Measurements from ENCODE around the gene FBXO31. TPM values are rescaled to one million over a fixed set of nuclear protein-coding genes. Genes with fewer than 3 reads are reported as not detected.

FBXO31 gene
- total RNA-seq, 1 donor from 2014 or later, result 27.1 TPM

DNA sequence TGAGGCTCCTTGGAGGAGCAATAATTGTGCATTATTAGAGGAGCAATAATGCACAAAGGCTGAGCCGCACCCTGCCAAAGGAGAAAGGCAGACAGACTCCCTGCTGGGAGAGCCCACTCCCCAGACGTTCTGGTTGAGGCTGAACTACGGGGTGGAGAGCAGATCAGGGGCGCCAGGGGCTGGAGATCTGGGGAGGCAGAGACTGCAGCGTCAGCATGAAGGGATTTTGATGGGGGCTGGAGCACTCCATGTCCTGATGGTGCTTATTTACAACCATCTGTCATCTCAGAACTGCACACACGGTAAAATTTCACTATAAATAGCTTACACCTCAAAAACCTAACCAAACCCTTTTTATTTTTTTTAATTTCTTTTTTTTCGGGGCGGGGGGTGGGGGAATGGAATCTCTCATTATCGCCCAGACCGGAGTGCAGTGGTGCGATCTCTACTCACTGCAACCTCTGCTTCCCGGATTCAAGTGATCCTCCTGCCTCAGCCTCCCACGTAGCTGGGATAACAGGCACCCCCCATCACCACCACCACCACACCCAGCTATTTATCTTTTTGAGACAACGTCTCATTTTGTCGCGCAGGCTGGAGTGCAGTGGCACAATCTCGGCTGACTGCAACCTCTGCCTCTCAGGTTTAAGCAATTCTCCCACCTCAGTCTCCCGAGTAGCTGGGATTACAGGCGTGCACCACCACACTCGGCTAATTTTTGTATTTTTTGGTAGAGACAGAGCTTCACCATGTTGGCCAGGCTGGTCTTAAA is 62.1 kb downstream of the FBXO31 start:
- no peak for DNase-seq
- POLR2A ChIA-PET, result no interaction called here
- intact Hi-C loops (cut with micrococcal nuclease), result no loop called here
- TF ChIP-seq, protein P1, sequence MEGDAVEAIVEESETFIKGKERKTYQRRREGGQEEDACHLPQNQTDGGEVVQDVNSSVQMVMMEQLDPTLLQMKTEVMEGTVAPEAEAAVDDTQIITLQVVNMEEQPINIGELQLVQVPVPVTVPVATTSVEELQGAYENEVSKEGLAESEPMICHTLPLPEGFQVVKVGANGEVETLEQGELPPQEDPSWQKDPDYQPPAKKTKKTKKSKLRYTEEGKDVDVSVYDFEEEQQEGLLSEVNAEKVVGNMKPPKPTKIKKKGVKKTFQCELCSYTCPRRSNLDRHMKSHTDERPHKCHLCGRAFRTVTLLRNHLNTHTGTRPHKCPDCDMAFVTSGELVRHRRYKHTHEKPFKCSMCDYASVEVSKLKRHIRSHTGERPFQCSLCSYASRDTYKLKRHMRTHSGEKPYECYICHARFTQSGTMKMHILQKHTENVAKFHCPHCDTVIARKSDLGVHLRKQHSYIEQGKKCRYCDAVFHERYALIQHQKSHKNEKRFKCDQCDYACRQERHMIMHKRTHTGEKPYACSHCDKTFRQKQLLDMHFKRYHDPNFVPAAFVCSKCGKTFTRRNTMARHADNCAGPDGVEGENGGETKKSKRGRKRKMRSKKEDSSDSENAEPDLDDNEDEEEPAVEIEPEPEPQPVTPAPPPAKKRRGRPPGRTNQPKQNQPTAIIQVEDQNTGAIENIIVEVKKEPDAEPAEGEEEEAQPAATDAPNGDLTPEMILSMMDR (IDR thresholded peaks at IDR 0.05), result no peak
- H3K4me1 Mint-ChIP-seq, result peaks cover 13% of the 10 kb centered on the region
- peaks cover 5% of the 10 kb centered on the region for H3K36me3 Mint-ChIP-seq (ENCODE audit: low read depth)
- ATAC-seq (ENCODE audit: low read depth), result no peak
- CTCF ChIA-PET, result interaction anchor here (1.1 to 1.2 kb wide), 2 partner anchors 73 to 314 kb away, joined by 3 to 5 read pairs; no protein-coding TSS in a partner anchor
- no peaks in the 10 kb centered on the region for H3K9me3 Mint-ChIP-seq
- no peaks in the 10 kb centered on the region for H3K27me3 Mint-ChIP-seq
- no peak overlapping the region for H3K4me3 Mint-ChIP-seq
- no peak overlapping the region for H3K27ac Mint-ChIP-seq

DNA sequence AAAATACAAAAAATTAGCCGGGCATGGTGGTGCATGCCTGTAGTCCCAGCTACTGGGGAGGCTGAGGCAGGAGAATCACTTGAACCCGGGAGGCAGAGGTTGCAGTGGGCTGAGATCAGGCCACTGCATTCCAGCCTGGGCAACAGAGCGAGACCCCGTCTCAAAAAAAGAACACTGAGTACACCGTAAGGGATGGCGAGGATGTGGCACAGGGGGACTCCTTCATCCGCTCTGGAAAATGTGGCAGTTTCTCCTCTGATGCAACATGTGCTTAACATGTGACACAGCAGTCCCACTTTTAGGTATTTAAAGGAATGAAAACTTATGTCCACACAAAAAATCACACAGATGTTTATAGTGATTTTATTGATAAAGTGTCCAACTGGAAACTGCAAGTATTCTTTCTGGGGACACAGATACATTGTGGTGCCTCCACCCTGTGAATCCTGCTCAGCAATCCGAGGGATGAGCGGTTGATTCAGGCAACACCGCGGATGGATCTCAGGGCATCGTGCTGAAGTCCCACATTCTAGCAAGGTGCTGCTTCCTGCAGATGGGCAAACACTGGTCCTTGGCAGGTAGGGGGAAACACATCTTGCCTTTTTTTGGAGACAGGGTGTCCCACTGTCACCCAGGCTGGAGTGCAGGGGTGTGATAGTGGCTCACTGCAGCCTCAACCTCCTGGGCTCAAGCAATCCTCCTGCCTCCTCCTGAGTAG is 62.9 kb downstream of the FBXO31 start:
- Mint-ChIP-seq H3K4me3 (no peak overlapping the region), H3K4me1 (peaks cover 13% of the 10 kb centered on the region)
- DNase-seq, result no peak

DNA sequence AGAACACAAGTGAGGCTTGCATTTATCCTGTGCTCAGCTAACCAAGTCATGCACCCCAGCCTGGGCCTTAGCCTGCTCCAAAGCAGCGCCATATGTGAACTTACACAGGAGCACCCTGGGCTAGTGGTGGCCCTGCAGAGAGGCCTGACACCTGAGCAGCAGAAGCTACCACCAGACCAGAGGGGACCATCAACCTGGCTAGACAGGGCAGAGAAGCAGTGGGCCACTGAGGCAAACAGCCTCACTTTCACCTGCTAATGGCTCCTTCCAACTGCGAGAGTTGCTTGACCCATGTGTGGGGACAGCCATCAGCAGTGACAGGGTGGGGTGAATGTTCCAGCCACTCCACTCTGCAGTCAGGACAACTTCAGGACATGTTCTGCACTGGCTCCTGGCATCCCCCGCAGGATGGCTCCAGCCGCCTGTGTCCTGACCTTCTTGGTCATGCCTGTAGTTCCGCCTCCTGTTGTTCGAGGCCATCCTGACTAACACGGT is 63.5 kb downstream of the FBXO31 start:
- Mint-ChIP-seq H3K27ac (no peak overlapping the region), H3K4me1 (peaks cover 13% of the 10 kb centered on the region), H3K4me3 (no peak overlapping the region), H3K27me3 (no peaks in the 10 kb centered on the region), H3K36me3 (ENCODE audit: low read depth) (peaks cover 5% of the 10 kb centered on the region), H3K9me3 (no peaks in the 10 kb centered on the region)
- no peak for DNase-seq
- TF ChIP-seq, protein P1 (IDR thresholded peaks at IDR 0.05), result no peak
- ATAC-seq (ENCODE audit: low read depth), result no peak
- ChIA-PET CTCF (no interaction called here), POLR2A (no interaction called here)
- intact Hi-C loops (cut with micrococcal nuclease), result loop anchor here (5.0 kb wide), 1 partner anchor 1633 kb away; the partner anchor contains the start of gene GINS2

More for the DNA sequence above, 62.9 kb downstream of the FBXO31 start:
- ATAC-seq (ENCODE audit: low read depth), result no peak
- Mint-ChIP-seq H3K27me3 (no peaks in the 10 kb centered on the region), H3K9me3 (no peaks in the 10 kb centered on the region), H3K27ac (no peak overlapping the region), H3K36me3 (ENCODE audit: low read depth) (peaks cover 5% of the 10 kb centered on the region)
- ChIA-PET POLR2A (no interaction called here), CTCF (no interaction called here)
- intact Hi-C loops (cut with micrococcal nuclease), result no loop called here
- TF ChIP-seq, protein P1 (IDR thresholded peaks at IDR 0.05), result no peak

DNA sequence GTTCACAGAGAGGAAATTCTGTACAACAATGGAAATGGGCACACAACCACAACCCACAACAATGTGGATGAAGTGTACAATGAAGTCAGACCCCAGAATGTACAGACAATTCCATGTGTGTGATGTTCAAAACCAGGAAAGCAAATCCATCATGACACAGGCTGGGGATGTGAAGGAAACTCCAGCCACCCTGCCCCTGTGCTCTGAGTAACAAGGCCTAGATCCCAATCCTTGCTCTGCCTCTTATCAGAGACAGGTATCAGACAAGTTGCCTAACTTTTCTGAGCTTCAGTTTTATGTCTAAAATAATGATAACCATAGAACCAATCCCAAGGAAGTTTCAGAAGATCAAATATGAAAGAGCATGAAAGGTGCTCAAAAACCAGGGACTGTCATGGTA is 64.6 kb downstream of the FBXO31 start:
- DNase-seq (no peak), ATAC-seq (ENCODE audit: low read depth) (no peak)
- ChIA-PET POLR2A (interaction anchor here (3.4 kb wide), 1 partner anchor 64 kb away, joined by 41 read pairs; the partner anchor contains the start of gene FBXO31), CTCF (no interaction called here)
- Mint-ChIP-seq H3K4me3 (peak overlapping the region; percentile 94), H3K27me3 (no peaks in the 10 kb centered on the region), H3K27ac (no peak overlapping the region), H3K4me1 (peaks cover 13% of the 10 kb centered on the region), H3K36me3 (ENCODE audit: low read depth) (peaks cover 5% of the 10 kb centered on the region), H3K9me3 (no peaks in the 10 kb centered on the region)
- intact Hi-C loops (cut with micrococcal nuclease), result loop anchor here (5.0 kb wide), 1 partner anchor 1632 kb away; the partner anchor contains the start of gene GINS2
- TF ChIP-seq, protein P1 (IDR thresholded peaks at IDR 0.05), result no peak

Data from activated B cell treated with CpG ODN at 0.5 μM for 24 hours (primary cell).